ENCODE data around the gene USP17L27. TPM values are rescaled to one million over a fixed set of nuclear protein-coding genes. Genes with fewer than 3 reads are reported as not detected.
"Not testable (repeated sequence)": the region's sequence is repeated elsewhere in the genome, so short reads cannot be mapped to it uniquely, and the experiment has no call there.

Gene USP17L27
- not detected in 2 replicates for total RNA-seq

DNA sequence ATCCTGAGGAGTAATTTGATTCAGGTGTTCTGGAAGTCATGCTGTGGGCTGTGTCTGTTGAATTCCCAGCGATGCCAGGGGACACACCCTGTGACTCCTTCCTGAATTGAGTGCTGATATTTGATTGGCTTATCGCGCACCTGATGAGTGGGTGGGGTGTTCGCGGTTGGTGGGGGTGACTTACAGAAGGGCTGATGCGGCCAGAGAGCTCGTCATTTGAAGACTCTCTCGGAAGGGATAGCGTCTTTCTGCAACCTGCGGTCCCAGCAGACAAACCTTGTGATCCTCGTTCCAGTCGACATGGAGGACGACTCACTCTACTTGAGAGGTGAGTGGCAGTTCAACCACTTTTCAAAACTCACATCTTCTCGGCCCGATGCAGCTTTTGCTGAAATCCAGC, at the start of gene USP17L27:
Gene USP17L27 (plus strand): TSS at position 301 of the 400 bp plus-strand sequence. CDS start 0 bp downstream, at position 301.
- DNase-seq (ENCODE audit: low read depth); H3K4me3 ChIP-seq (ENCODE audit: low read depth, low read length): not testable (repeated sequence)

- not testable (repeated sequence) for H3K4me3 ChIP-seq (ENCODE audit: low read depth, low read length); DNase-seq (ENCODE audit: low read depth)
Observed at GRCh38 chr4:9324191-9324590, 19.8 kb upstream of the USP17L27 start.

GRCh38 chr4:9324865-9325264, 19.1 kb upstream of the USP17L27 start, which contains the start of gene USP17L24:
TSS of gene USP17L24 (plus strand) at chr4:9325165. CDS start at chr4:9325165, 0 bp downstream.
- H3K4me3 ChIP-seq (ENCODE audit: low read depth, low read length); DNase-seq (ENCODE audit: low read depth): not testable (repeated sequence)

DNA sequence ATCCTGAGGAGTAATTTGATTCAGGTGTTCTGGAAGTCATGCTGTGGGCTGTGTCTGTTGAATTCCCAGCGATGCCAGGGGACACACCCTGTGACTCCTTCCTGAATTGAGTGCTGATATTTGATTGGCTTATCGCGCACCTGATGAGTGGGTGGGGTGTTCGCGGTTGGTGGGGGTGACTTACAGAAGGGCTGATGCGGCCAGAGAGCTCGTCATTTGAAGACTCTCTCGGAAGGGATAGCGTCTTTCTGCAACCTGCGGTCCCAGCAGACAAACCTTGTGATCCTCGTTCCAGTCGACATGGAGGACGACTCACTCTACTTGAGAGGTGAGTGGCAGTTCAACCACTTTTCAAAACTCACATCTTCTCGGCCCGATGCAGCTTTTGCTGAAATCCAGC, 14.3 kb upstream of the USP17L27 start, which contains the start of gene USP17L25:
Gene USP17L25 (plus strand): TSS at position 301 of the 400 bp plus-strand sequence. CDS start 0 bp downstream, at position 301.
- not testable (repeated sequence) for H3K4me3 ChIP-seq (ENCODE audit: low read depth, low read length); DNase-seq (ENCODE audit: low read depth)

DNA sequence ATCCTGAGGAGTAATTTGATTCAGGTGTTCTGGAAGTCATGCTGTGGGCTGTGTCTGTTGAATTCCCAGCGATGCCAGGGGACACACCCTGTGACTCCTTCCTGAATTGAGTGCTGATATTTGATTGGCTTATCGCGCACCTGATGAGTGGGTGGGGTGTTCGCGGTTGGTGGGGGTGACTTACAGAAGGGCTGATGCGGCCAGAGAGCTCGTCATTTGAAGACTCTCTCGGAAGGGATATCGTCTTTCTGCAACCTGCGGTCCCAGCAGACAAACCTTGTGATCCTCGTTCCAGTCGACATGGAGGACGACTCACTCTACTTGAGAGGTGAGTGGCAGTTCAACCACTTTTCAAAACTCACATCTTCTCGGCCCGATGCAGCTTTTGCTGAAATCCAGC, 9.6 kb upstream of the USP17L27 start, which contains the start of gene USP17L26:
Gene USP17L26 (plus strand): TSS at position 301 of the 400 bp plus-strand sequence. CDS start 0 bp downstream, at position 301.
- not testable (repeated sequence) for DNase-seq (ENCODE audit: low read depth)

DNA sequence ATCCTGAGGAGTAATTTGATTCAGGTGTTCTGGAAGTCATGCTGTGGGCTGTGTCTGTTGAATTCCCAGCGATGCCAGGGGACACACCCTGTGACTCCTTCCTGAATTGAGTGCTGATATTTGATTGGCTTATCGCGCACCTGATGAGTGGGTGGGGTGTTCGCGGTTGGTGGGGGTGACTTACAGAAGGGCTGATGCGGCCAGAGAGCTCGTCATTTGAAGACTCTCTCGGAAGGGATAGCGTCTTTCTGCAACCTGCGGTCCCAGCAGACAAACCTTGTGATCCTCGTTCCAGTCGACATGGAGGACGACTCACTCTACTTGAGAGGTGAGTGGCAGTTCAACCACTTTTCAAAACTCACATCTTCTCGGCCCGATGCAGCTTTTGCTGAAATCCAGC, 4.8 kb upstream of the USP17L27 start, which contains the start of gene USP17L5:
Gene USP17L5 (plus strand): TSS at position 301 of the 400 bp plus-strand sequence. CDS start 0 bp downstream, at position 301.
- not testable (repeated sequence) for DNase-seq (ENCODE audit: low read depth); H3K4me3 ChIP-seq (ENCODE audit: low read depth, low read length)

More for the DNA sequence above, 9.6 kb upstream of the USP17L27 start, which contains the start of gene USP17L26:
- H3K4me3 ChIP-seq (ENCODE audit: low read depth, low read length), result not testable (repeated sequence)

DNA sequence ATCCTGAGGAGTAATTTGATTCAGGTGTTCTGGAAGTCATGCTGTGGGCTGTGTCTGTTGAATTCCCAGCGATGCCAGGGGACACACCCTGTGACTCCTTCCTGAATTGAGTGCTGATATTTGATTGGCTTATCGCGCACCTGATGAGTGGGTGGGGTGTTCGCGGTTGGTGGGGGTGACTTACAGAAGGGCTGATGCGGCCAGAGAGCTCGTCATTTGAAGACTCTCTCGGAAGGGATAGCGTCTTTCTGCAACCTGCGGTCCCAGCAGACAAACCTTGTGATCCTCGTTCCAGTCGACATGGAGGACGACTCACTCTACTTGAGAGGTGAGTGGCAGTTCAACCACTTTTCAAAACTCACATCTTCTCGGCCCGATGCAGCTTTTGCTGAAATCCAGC, 4.6 kb downstream of the USP17L27 start, which contains the start of gene USP17L28:
Gene USP17L28 (plus strand): TSS at position 301 of the 400 bp plus-strand sequence. CDS start 0 bp downstream, at position 301.
- DNase-seq (ENCODE audit: low read depth), result not testable (repeated sequence)

DNA sequence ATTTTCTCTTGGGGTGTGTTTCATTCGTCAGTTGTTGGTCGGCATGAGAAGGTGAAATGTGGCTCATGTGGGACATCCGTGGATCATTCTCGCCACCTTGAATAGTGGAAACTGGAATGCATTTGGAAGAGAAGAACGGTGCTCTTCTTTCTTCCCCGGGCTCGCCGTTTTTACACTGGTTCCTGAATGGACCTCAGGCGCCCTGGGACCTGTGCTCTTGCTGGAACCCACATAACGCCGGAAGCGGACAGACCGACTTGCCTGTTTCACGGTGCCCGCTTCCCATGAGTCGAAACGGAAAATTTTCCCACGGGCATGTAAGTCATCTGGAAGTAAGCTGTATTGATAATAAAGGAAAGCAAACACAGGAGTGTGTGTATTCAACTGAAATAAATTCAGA, 6.9 kb downstream of the USP17L27 start:
- not testable (repeated sequence) for DNase-seq (ENCODE audit: low read depth)

More for the DNA sequence above, 4.6 kb downstream of the USP17L27 start, which contains the start of gene USP17L28:
- not testable (repeated sequence) for H3K4me3 ChIP-seq (ENCODE audit: low read depth, low read length)

GRCh38 chr4:9353338-9353737, 9.4 kb downstream of the USP17L27 start, which contains the start of gene USP17L29:
TSS of gene USP17L29 (plus strand) at chr4:9353638. CDS start at chr4:9353638, 0 bp downstream.
- not testable (repeated sequence) for DNase-seq (ENCODE audit: low read depth); H3K4me3 ChIP-seq (ENCODE audit: low read depth, low read length)

More for the DNA sequence above, 6.9 kb downstream of the USP17L27 start:
- H3K4me3 ChIP-seq (ENCODE audit: low read depth, low read length), result not testable (repeated sequence)

DNA sequence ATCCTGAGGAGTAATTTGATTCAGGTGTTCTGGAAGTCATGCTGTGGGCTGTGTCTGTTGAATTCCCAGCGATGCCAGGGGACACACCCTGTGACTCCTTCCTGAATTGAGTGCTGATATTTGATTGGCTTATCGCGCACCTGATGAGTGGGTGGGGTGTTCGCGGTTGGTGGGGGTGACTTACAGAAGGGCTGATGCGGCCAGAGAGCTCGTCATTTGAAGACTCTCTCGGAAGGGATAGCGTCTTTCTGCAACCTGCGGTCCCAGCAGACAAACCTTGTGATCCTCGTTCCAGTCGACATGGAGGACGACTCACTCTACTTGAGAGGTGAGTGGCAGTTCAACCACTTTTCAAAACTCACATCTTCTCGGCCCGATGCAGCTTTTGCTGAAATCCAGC, 18.9 kb downstream of the USP17L27 start, which contains the start of gene USP17L30:
Gene USP17L30 (plus strand): TSS at position 301 of the 400 bp plus-strand sequence. CDS start 0 bp downstream, at position 301.
- not testable (repeated sequence) for DNase-seq (ENCODE audit: low read depth); H3K4me3 ChIP-seq (ENCODE audit: low read depth, low read length)

GRCh38 chr4:9379881-9380280, 35.9 kb downstream of the USP17L27 start:
- not testable (repeated sequence) for DNase-seq (ENCODE audit: low read depth); H3K4me3 ChIP-seq (ENCODE audit: low read depth, low read length)

DNA sequence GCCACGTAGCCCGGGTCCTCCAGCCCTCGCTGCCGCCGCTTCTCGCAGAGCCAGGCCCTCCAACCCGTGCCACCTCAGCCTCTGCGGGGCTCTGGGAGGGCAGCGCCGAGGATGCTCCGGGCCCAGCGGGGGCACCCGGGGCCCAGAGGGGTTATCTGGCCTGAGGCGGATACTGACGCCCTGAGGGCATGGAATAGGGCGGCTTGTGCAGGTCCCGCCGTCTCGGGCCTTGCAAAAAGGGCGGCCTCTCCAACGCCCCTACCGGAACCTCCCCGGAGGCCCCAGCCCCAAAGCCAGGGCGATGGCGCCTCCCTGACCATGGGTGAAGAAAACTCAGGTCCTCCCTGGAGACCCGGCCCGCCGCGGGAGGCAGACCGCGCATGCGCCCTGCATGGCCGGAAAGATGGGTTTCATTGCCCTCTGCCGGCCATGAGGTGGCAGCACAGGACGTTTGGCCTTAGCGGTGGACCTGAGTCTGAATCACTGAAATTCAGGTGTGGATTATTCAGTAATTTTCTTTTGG, 37.1 kb downstream of the USP17L27 start:
- DNase-seq (ENCODE audit: low read depth), result not testable (repeated sequence)
- peak overlapping the region; percentile 57 for H3K4me3 ChIP-seq (ENCODE audit: low read depth, low read length)
- TF ChIP-seq CTCF (conservative IDR thresholded peaks at IDR 0.05; ENCODE audit: low read depth, low read length), result peak; percentile 34

DNA sequence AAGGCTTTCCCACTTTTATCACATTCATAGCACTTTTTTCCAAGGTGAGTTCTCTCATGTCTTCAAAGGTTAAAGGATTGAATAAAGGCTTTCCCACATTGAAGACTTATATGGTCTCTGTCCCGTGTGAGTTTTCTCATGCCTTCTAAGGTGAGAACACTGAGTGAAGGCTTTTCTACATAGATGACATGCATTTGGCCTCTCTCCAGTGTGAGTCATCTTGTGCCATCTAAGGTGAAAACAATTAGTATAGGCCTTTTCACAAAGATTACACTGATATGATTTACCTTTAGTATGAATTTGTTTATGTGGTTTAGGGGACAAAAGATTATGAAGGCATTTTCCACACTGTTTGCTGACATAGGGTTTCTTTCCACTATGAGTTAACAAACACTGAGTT, 40.2 kb downstream of the USP17L27 start:
- DNase-seq (ENCODE audit: low read depth), result peak; percentile 38
- TF ChIP-seq CTCF (conservative IDR thresholded peaks at IDR 0.05; ENCODE audit: low read depth, low read length), result no peak

DNA sequence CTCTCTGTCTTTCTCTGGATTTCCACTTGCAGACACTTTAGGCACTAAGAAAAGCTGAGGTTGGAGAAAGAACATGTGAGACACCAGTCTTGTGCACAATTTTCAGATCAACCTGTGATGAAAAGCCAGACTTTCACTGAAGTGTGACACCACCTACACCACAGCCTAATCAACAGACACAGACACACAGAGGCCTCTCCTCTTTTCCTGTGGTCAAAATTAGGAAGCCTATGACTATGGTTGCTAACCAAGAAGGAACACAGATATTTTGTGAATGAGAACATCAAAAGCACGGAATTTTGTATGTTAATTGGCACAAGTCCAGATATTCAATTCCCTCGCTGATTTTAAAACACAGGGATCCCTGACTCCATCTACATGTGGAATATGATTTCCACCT, 45.1 kb downstream of the USP17L27 start:
- not testable (repeated sequence) for DNase-seq (ENCODE audit: low read depth); H3K4me3 ChIP-seq (ENCODE audit: low read depth, low read length)

More for the DNA sequence above, 40.2 kb downstream of the USP17L27 start:
- no peak overlapping the region for H3K4me3 ChIP-seq (ENCODE audit: low read depth, low read length)

Measured in epithelial cell of proximal tubule (primary cell).